Sigmoid colon (tissue), 4 donors: ENCODE results near the gene SLC6A6.

ENCODE experiments used
- CTCF ChIP-seq, 4 experiments: fragments of 450-650 bp in 3 of 4; fragments of 200-600 bp in 1 of 4; IDR thresholded peaks; one replicate each; pipeline ENCODE4 v1.5.1; 2016 to 2019; ENCODE audit warnings: antibody characterized with exemption in 4 of 4, mild to moderate bottlenecking in 3 of 4, moderate library complexity in 2 of 4
- POLR2A ChIP-seq, 2 donors: fragments of 450-650 bp; IDR thresholded peaks; one replicate each; pipeline ENCODE4 v1.6.1; 2016; ENCODE audit warnings: antibody characterized with exemption in 2 of 2, mild to moderate bottlenecking in 2 of 2, moderate library complexity in 2 of 2
- POLR2AphosphoS5 ChIP-seq, 4 donors: sonication (generic); formaldehyde crosslinking; IDR thresholded peaks; one replicate each; pipeline ENCODE4 v1.6.1; 2017; ENCODE audit warnings: antibody characterized with exemption in 4 of 4

- TF ChIP-seq POLR2AphosphoS5 (IDR thresholded peaks at IDR 0.05) (peak; percentile 67 to 90 (median 84)), CTCF (IDR thresholded peaks at IDR 0.05) (peak in 1 of 4 experiments; percentile 30), POLR2A (IDR thresholded peaks at IDR 0.05) (no peak)
These were observed 50.6 kb downstream of the SLC6A6 start for GRCh38 chr3:14452740-14453710.
